Neural crest cell (in vitro differentiated cells): ENCODE results near the gene TFIP11. TPM values are rescaled to one million over a fixed set of nuclear protein-coding genes. Genes with fewer than 3 reads are reported as not detected.

ENCODE experiments used
- DNase-seq: peaks from one replicate; pipeline ENCODE4 v3.0.0; 2021; ENCODE audit warnings: low read depth, mixed read lengths, low spot score
- H3K27ac Mint-ChIP-seq: one replicate; pipeline ENCODE4 v1.8.0; 2021; ENCODE audit warnings: mild to moderate bottlenecking, mixed read lengths; ENCODE audit not compliant: unreplicated experiment
- H3K27me3 Mint-ChIP-seq: 2 replicates; pipeline ENCODE4 v1.8.0; 2021; ENCODE audit warnings: low read depth, mild to moderate bottlenecking, mixed read lengths
- H3K36me3 Mint-ChIP-seq: 2 replicates; pipeline ENCODE4 v1.8.0; 2021; ENCODE audit warnings: low read depth, mild to moderate bottlenecking, mixed read lengths
- H3K4me1 Mint-ChIP-seq: 2 replicates; pipeline ENCODE4 v1.8.0; 2021; ENCODE audit warnings: mixed read lengths
- H3K4me3 Mint-ChIP-seq: one replicate; pipeline ENCODE4 v1.8.0; 2021; ENCODE audit warnings: mild to moderate bottlenecking, mixed read lengths
- H3K9me3 Mint-ChIP-seq: 2 replicates; pipeline ENCODE4 v1.8.0; 2021; ENCODE audit warnings: mixed read lengths
- total RNA-seq: library from RNA; stranded (reverse); gene quantifications from 2 replicates; pipeline ENCODE4 v1.2.1, GENCODE V29; 2021
- TF ChIP-seq, protein P1 (sequence below): fragments of 200-600 bp; sonication (generic); conservative IDR thresholded peaks from 2 replicates; pipeline ENCODE4 v1.5.0; 2021; ENCODE audit warnings: antibody characterized with exemption, mild to moderate bottlenecking

Gene TFIP11
- total RNA-seq, 1 donor from 2014 or later = 33.6 TPM

DNA sequence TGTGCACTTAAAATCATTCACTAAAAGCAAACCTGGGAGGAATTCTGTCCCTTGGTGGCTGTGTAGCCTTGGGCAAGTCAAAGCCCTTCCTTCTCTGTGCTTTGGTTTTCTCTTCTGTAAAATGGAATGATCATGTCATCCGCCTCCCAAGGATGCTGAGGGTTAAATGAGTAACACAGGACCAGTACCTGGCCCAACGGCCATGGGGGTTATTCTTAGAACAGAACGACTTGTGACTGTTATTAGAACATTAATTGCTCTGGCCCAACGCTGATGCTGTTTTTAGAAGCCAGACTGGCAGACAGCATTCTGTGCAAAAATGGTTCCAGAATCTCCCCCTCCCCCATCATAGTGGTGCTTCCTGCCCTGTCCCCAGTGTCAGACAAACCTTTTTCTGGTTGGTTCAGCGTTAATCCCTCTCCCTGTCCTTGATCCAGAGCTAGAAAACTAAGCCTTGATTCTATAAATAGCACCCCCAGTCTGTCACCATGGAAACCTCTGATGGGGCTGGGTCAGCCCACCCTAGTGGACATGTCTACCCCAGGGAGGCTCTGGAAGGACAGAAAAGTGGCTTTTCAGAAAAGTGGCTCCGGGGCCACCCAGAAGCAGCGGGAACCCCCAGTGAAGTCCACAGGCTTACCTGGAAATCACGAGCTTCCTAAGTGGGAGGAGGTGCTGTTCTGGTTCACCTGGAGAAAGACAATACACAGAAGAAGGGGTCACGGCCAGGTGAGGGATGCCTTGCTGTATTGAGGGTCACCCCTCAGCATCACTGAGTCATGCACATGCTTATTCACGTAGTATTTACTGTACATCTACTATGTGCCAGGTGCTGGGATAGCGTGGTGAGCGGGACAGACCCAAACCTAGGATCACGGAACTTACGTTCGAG lies 15.5 kb upstream of the TFIP11 start:
- H3K4me1 Mint-ChIP-seq = no peaks in the 10 kb centered on the region
- no peaks in the 10 kb centered on the region for H3K36me3 Mint-ChIP-seq
- no peak overlapping the region for H3K27ac Mint-ChIP-seq
- TF ChIP-seq, protein P1, sequence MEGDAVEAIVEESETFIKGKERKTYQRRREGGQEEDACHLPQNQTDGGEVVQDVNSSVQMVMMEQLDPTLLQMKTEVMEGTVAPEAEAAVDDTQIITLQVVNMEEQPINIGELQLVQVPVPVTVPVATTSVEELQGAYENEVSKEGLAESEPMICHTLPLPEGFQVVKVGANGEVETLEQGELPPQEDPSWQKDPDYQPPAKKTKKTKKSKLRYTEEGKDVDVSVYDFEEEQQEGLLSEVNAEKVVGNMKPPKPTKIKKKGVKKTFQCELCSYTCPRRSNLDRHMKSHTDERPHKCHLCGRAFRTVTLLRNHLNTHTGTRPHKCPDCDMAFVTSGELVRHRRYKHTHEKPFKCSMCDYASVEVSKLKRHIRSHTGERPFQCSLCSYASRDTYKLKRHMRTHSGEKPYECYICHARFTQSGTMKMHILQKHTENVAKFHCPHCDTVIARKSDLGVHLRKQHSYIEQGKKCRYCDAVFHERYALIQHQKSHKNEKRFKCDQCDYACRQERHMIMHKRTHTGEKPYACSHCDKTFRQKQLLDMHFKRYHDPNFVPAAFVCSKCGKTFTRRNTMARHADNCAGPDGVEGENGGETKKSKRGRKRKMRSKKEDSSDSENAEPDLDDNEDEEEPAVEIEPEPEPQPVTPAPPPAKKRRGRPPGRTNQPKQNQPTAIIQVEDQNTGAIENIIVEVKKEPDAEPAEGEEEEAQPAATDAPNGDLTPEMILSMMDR = no peak
- no peaks in the 10 kb centered on the region for H3K27me3 Mint-ChIP-seq
- no peaks in the 10 kb centered on the region for H3K9me3 Mint-ChIP-seq
- H3K4me3 Mint-ChIP-seq = no peak overlapping the region
- DNase-seq = no peak

DNA sequence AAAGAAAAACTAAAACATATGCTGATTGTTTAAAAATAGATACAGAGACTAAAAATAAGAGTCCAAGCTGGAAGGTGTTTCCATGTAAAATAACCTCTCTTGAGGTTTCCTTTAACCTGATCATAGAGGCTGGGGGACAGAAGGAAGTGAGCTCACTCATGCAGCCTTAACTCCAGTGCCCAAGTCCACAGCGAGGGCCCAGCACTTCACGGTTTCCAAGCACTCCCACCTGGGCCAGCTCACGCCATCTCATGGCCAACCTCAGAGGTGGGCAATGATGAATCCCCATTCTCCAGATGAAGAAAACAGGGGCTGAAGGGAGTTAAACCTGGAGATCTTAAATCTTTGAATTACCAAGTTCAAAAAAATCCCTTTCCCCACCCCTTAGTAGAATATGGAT lies 14.9 kb upstream of the TFIP11 start:
- TF ChIP-seq, protein P1 = no peak
- Mint-ChIP-seq H3K4me3 (no peak overlapping the region), H3K27ac (no peak overlapping the region), H3K4me1 (no peaks in the 10 kb centered on the region), H3K36me3 (no peaks in the 10 kb centered on the region), H3K9me3 (no peaks in the 10 kb centered on the region), H3K27me3 (no peaks in the 10 kb centered on the region)
- DNase-seq = no peak

DNA sequence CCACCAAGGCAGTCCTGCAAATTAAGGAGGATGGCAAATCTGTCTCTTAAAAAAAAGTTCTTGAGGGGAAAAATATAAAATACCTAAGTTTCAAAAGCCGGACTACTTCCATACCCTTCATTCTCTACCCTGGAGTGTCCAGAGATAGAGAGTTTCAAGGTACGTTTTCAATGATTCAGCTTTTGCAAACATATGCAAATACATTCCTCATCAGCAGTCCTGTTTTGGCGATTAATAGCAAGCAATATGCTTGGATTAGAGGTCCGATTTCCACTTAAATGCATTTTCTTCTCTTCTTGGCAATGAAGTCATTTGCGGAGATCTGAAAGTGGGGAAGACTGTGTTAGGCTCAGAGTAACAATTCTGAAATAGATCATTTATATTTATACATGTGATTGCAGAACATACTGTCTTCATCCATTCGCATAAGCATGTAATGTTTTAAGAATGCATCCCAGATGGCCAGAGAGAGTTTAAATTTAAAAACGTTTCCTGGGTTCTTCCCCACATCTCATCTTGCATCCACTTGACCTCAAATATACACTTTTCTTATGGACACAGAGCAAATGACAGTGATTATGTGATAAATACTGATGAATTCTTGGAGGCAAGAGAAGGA lies 13.8 kb upstream of the TFIP11 start:
- TF ChIP-seq, protein P1 = no peak
- H3K9me3 Mint-ChIP-seq = no peaks in the 10 kb centered on the region
- no peak overlapping the region for H3K27ac Mint-ChIP-seq
- no peak overlapping the region for H3K4me3 Mint-ChIP-seq
- DNase-seq = no peak
- H3K27me3 Mint-ChIP-seq = no peaks in the 10 kb centered on the region
- no peaks in the 10 kb centered on the region for H3K4me1 Mint-ChIP-seq
- no peaks in the 10 kb centered on the region for H3K36me3 Mint-ChIP-seq

DNA sequence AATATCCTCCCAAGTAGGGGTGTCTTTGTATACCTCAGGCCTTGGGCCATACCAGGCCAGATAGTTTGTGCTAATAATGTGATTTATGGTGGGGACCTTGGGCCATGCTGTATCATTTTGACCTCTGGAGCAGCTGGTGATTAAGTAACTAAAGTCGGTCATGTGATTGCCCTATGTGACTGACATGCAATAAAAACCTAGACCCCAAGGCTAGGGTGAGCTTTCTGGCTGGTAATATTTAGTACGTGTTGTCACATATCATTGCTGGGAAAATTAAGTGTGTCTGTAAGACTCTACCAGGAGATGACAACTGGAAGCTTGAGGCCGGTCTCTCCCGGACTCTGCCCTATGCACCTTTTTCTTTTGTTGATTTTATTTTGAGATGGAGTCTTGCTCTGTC lies 12.6 kb upstream of the TFIP11 start:
- H3K36me3 Mint-ChIP-seq = no peaks in the 10 kb centered on the region
- no peak overlapping the region for H3K4me3 Mint-ChIP-seq
- no peak overlapping the region for H3K27ac Mint-ChIP-seq
- TF ChIP-seq, protein P1 = no peak
- H3K4me1 Mint-ChIP-seq = no peaks in the 10 kb centered on the region
- H3K9me3 Mint-ChIP-seq = no peaks in the 10 kb centered on the region
- no peaks in the 10 kb centered on the region for H3K27me3 Mint-ChIP-seq
- DNase-seq = no peak

DNA sequence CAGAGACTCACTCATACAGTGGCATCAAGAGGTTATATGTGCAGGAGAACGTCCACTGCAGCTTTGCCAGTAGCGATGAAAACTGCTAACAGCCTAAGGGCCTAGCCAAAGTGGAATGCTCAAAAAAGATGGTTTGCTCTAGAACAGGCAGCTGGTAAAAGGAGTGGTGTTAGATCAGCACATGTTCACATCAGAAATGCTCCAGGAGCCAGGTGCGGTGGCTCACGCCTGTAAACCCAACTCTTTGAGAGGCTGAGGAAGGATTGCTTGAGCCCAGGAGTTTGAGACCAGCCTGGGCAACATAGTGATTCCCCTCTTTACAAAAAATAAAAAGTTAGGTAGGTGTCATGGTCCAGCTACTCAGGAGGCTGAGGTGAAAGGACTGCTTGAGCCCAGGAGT lies 10.3 kb upstream of the TFIP11 start:
- no peak overlapping the region for H3K27ac Mint-ChIP-seq

More for the DNA sequence above, 10.3 kb upstream of the TFIP11 start:
- H3K4me3 Mint-ChIP-seq = no peak overlapping the region
- H3K36me3 Mint-ChIP-seq = no peaks in the 10 kb centered on the region
- DNase-seq = no peak
- TF ChIP-seq, protein P1 = no peak
- no peaks in the 10 kb centered on the region for H3K9me3 Mint-ChIP-seq
- no peaks in the 10 kb centered on the region for H3K4me1 Mint-ChIP-seq
- no peaks in the 10 kb centered on the region for H3K27me3 Mint-ChIP-seq
